NCI-H2196 treated with DMSO at 0.1 percent for 48 hours (cell line): ENCODE measurements around the gene NOP14.
"Not testable (repeated sequence)": the region's sequence is repeated elsewhere in the genome, so short reads cannot be mapped to it uniquely, and the experiment has no call there.

ENCODE experiments used
- DNase-seq: peaks from one replicate; lab custom pipeline; 2025; ENCODE audit not compliant: unreplicated experiment; lab: John Stamatoyannopoulos, UW

NOP14 gene

GRCh38 chr4:2963175-2963965, at the start of gene NOP14, which contains the start of gene GRK4:
TSS of gene NOP14 (minus strand) at chr4:2963406. CDS start at chr4:2963319, 87 bp downstream.
TSS of gene GRK4 (plus strand) at chr4:2963571. CDS start at chr4:2964071, 500 bp downstream.
- peak; percentile 96 for DNase-seq

- no peak for DNase-seq
These were observed 48.4 kb upstream of the NOP14 start for GRCh38 chr4:3011456-3012220.

- DNase-seq = no peak
These were observed 47.8 kb upstream of the NOP14 start for GRCh38 chr4:3010998-3011397.

DNA sequence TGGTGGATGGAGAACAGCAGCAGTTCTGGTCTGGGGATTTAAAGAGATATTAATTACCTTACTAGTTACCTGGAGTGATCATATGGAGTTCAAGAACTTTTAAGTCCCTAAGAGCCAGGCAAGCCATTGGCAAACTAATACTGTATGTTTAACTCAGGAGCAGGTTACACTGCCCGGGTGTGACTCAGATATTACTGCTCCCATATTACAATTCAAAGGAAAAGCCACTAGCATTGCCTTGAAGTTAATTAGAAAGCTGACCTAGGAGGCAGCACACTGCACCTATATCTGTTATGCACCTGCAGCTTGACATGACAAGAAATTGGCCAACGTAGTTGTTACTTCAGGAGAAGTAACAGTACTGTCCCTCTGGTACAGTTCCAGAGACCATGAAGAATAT, 47.4 kb upstream of the NOP14 start:
- DNase-seq = no peak

DNA sequence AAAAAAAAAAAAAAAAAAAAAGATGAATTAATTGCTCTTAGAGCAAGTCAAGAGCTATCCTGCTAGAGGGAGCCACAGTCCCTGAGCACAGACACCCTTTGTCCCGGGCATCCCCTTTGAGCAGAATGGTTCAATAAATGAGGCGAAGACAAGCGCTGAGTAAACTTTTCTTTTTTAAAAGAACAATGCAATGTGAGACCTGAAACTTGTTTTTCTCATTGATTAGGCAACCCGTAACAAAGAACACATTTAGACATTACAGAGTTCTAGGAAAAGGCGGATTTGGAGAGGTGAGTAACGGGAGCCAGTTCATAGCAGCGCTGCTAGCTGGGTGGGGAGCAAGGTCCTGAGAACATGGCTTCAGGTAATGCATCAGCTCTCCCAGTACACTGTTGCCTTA, 46.2 kb upstream of the NOP14 start:
- DNase-seq = no peak

DNA sequence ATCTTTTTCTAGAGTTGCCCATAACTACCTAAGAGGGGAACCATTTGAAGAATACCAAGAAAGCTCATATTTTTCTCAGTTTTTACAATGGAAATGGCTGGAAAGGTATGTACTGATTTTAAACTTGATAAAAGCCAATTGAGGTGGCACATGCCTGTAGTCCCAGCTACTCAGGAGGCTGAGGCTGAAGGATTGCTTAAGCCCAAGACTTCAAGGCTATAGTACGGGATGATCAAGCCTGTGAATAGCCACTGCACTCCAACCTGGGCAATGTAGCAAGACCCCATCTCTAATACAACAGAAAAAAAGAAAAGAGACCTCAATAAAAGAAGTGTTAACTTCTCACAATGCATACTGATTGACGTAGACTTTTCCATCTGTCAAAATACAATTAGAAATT, 44.5 kb upstream of the NOP14 start:
- no peak for DNase-seq

DNA sequence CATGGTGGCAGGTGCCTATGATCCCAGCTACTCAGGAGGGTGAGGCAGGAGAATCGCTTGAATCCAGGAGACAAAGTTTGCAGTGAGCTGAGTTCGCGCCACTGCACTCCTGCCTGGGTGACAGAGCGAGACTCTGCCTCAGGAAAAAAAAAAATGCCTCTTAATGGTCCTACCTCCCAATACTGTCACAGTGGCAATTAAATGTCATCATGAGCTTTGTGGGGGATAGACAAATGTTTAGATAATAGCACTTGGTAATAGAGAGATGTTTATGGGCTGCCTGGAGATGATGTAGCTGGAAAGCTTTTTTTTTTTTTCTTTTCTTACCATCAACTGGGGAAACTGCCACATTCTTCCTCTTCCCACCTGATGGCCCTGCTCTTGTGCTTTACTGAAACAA, 33.2 kb upstream of the NOP14 start:
- DNase-seq = no peak

DNA sequence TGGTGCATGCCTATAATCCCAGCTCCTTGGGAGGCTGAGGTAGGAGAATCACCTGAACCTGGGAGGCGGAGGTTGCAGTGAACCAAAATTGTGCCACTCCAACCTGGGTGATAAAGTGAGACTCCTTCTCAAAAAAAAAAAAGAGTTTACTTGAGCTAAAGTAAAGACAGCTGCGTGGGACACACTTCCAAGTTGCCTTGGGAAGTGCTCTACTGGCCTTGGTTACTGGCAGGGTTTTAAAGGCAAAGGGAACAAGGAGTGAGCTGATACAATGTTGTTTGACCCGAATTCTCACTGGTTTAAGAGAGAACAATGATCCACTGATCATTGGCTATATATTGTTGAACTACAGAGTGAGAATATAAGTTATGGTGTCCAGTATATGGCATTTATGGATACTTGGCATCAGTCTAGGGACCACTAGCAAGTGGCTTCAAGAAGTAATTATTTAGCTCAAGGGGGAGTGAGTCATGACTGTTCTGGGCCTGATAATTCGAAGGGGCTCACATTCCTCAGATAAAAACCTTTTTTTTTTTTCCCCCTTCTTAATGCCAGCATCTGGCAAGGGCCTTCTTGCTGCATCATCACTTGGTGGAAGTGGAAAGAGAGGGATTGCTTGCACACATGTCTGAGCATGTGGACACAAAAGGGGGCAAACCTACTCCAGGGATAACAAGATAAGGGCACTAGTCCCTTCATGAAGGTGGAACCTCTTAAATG, 32.5 kb upstream of the NOP14 start:
- DNase-seq = no peak

GRCh38 chr4:2994917-2995316, 31.7 kb upstream of the NOP14 start:
- no peak for DNase-seq

- DNase-seq = no peak
These were observed 28.0 kb upstream of the NOP14 start for GRCh38 chr4:2991243-2991642.

- not testable (repeated sequence) for DNase-seq
These were observed 20.5 kb upstream of the NOP14 start for GRCh38 chr4:2983715-2984114.

DNA sequence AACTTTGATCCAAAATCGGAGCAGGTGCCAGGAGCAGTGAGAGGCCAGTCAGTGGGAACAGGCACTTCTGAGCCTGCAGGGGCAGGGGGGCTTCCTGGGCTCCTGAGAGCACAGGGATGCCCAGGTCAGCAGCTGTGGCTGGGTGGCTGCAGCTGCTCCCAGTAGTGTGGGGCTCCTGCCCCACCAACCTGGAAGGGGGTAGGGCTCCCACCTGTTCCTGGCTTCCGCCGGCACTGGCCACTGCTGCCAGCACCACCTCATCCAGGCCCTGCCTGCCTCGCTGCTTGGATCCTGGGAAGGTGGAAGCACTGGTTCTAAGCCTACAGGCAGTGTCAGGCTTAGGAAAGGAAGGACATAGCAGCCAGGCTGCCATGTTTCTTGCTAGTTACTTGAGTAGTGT, 18.8 kb upstream of the NOP14 start:
- DNase-seq = no peak

DNA sequence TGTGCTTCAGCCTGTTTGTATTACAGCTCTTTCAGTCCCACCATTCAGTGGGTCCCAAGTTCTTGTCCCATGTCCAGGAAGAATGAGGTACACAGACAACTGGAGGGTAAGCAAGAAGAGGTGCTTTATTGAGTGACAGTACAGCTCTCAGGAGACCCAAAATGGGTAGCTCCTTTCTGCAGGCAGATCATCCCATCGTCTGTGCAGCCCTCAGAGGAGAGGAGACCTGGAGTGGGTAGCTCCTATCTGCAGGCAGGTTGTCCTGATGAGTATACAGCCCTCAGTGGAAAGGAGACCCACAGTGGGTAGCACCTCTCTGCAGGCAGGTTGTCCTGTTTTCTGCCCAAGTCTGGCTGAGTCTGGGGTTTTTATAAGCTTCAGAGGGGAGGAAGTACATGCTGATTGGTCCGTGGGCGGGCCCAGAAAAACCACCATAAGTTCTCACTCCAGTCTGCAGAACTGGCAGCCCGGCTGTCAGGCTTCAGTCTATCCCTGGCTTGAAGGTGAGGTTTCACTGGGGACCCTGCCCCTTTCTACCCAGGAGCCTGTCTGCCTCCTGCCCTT, 18.1 kb upstream of the NOP14 start:
- no peak for DNase-seq

DNA sequence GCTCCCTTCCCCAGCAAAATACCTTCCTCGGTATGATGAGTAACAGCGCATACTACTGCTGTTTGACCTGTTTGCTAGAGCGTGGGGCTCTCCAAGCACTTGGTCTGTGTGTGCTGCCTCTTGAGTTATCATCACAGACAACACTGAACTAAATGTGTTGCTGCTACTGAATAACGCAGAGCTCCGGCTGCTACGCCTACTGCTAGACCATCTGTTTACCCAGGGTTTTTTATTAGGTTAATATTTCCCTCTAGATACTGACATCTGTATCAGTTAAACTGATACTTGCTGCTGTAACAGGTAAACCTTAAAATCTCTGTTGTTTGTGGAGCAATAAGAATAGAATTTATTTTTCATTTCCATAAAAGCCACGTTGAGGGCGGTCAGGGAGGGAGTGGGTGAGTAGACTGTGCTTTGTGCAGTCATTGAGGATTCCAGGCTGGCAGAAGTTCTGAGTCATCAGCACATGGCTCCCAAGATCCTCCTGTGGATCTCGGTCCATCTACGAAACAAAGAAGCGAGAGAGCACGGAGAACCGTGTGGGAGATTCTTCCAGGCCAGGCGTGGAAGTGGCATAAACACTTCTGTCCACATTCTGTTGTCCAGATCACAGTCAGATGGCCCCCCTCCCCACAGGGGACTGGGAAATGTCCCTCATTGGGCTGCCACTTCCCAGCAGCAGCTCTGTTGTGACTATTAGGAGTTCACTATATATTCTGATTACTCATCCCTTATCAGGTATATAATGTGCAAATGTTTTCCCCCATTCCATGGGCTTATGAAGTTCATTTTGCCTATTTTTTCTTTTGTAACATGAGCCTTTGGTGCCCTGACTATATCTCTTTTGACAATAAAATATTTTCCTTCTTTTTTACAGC, 14.2 kb upstream of the NOP14 start:
- DNase-seq = no peak

DNA sequence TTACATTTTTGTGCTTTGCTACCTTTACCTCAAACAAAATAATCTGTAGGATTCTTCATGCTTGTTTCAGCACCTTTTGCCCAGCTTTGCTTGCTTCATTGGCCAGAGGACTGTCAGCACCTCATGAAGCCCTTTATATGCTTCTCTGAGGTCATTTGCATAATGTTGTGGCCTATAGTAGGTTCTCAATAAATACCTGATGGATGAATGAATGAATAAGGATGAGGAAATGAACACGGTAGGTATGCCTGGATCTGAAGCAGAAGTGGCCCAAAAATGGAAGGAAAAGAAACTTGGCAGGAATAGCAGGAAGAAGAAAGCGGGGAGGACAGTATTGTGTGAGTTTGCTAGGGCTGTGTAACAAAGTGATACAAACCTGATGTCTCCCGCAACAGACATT, 8.1 kb upstream of the NOP14 start:
- DNase-seq = no peak

- DNase-seq = no peak
These were observed 5.2 kb upstream of the NOP14 start for GRCh38 chr4:2968381-2968780.

DNA sequence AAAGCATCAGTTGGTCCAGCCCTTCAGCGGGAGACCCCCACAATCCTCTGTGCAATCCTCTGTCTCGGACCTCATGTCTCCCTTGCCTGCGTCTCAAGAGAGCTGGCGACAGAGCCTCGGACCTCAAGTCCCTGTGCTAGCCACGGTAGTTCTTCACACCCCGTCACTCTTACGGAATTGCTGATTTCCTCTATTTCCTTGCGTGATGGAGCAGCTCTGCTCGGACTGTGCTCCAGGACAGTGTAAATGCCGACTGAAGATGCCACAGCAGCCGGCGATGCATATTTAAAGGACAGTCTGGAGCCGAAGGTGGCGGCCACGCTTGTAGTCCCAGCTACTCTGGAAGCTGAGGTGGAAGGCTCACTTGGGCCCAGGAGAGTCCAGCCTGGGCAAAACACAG, 2.1 kb upstream of the NOP14 start:
- DNase-seq = no peak

GRCh38 chr4:2964706-2965258, 1.6 kb upstream of the NOP14 start:
- DNase-seq = no peak

- no peak for DNase-seq
These were observed 813 bp upstream of the NOP14 start for GRCh38 chr4:2963966-2964471.

DNA sequence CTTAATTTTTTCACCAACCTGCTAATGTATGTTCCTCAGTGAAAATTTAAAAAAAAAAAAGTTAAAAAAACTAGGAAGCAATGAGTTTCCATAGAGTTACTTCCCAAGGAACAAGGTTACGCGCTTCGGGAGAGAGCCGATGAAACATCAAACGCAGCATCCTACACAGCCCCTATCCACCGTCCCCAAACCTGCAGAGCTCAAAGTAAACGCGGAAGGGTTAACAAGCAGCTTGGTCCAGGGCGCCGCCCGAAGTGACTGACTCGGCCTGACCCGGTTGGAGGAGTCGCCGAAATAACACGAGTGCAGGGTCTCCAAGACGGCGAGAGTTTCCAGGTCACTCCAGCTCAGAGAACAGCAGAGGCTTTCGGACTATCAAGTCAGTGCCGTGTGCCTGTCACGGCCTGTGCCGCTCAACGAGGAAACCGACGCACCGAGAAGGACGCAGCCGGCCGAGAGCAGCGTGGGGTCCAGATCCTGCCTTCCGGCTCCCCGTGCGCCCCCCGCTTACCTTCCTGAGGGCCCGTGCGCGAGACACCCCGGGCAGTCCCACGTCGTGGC, 512 bp downstream of the NOP14 start:
- DNase-seq = no peak
